ENCODE measurements around the gene TKT.

The TKT gene

DNA sequence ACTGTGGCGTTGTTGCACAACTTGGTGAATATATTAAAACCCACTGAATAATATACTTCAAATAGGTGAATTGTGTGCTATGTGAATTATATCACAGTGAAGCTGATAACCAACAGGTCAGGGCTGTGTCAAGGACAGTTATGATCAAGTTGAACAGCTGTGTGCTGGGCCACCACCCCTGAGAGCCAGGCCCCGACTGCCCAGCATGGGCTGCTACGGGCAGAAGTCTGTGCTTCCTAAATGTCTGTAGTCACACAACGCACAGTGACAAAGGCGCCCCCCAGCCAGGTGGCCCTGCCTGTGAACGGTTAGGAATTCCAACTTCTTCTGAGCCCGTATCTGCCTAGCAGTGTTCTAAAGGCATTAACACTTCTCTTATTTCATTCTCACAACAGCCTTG is 32.8 kb downstream of the TKT start:
- no peak for DNase-seq

DNA sequence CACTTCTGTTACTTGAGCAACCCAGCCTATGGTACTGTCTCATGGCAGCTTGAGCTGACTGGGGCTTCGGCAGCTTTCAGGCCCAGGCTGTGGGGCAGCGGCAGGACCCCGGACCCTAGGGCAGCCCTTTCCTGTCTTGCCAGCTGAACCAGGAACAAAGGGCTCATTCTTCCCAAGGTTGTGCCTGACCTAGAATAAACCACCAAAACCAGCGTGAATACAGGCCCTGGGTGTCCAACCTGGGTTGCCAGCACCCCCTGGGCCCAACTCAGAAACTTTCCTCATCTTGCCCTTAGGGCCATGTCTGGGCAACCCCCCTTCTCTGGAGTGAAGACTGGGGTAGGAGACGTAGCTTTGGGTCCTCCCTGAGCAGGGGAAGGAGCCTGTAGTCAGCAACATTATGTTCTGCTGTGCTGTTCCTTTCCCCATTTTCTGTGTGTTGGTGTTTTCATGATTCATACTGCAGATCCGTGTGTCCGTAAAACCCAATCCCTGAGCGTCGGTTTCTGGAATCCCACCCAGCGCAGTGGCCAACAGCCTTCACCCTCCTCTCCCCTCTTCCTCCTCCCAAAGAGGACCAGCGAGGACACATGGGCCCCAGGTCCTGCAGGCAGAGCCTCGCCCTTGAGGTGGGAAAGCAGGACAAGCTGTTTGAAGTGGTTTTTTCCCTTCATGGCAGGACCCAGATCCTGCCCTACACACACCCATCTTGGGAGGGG is 33.5 kb downstream of the TKT start:
- DNase-seq: no peak

DNA sequence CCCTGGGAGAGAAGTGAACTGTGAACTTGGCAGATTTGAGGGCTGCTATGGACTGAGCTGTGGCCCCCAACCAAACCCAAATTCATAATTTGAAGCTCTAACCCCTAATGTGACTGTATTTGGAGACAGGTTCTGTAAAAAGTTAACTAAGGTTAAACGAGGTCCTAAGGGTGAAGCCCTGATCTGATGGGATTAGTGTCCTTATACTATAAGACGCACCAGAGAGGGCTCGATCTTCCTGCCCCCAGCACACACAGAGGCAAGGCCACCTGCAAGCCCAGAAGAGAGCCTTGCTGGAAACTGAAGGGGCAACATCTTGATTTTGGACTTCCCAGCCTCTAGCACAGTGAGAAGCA is 34.0 kb downstream of the TKT start:
- no peak for DNase-seq

DNA sequence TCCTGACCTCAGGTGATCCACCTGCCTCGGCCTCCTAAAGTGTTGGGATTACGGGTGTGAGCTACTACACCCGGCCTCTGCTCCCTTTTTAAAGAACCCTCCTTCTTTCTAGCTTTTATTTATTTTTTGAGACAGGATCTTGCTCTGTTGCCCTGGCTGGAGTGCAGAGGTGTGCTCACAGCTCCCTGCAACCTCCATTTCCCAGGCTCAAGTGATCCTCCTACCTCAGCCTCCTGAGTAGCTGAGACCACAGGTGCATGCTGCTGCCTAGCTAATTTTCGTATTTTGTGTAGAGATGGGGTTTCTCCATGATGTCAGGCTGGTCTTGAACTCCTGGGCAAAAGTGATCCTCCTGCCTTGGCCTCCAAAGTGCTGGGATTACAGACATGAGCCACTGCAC is 34.5 kb downstream of the TKT start:
- DNase-seq: no peak

DNA sequence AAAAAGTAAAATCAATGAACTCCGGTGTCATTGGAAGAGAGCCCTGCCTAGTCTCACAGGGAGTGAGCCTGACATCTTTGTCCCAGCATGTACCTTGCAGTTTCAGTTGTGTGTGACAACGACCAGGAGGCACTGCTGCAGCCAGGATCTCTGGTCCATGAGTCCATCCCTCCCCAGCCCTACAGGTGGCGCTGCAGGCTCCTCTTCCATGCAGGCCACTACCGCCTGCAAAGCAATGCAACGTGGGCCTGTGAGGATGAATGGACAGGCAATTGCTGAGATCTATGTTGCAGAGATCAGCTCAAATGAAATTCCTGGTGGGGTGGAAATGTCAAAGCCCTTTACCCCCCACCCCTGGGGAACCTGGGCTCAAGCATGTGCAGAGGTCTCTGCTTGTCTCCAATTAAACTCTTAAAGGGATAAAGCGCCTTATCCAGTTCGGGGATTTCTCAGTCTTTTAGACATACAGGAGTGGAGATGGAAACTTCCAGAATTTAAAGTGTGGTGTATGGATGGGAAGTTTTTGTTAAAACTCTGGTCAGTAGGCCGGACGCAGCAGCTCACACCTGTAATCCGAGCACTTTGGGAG is 35.8 kb downstream of the TKT start:
- DNase-seq: peak; percentile 44

DNA sequence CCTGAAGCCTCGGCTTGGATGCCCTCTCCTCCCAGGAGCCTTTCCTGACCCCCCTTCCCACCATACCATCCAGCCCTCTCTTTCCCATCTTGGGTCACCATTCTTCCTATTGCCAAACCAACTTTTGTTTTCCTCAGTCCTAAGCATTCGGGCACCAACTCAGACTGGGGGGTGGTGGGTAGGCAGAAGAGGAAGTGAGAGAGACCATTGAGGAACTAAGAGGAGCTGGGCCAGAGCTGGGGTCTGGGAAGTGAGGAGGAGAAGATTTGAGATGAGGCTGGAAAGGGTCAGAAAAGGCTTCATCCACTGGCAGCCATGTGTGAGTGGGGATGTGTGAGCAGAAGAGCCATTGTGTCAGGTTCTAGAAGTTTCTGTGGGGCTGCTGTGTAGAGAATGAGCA is 37.7 kb downstream of the TKT start:
- DNase-seq: no peak

DNA sequence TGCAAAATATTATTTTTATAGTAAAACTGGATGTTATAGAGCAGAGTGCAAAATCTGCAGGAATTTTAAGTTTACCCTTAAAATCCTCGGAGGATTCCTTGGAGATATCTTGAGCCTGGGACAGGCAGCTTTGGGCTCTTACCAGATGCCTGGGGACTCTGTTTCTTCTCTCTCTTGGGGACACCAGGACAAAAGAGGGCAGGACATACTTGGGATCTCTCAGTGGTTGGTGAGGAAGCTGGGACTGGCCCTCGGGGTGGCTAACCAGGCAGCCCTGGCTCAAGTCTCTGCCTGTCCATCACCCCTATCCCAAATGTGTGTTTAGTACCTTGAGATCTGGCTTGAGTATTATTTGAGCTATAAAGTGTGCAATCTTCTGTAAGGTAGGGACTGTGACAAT is 38.6 kb downstream of the TKT start:
- no peak for DNase-seq

DNA sequence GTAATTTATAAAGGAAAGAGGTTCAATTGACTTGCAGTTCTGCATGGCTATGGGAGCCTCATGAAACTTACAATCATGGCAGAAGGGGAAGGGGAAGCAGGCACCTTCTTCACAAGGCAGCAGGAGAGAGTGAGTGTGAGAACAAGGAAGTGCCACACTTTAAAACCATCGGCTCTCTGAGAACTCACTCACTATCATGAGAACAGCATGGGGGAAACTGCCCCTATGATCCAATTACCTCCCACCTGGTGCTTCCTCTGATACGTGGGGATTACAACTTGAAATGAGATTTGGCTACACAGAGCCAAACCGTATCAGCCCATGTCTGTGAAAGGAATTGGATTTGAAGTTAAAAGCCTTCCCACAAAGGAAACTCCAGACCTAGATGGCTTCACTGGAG is 39.1 kb downstream of the TKT start:
- no peak for DNase-seq

DNA sequence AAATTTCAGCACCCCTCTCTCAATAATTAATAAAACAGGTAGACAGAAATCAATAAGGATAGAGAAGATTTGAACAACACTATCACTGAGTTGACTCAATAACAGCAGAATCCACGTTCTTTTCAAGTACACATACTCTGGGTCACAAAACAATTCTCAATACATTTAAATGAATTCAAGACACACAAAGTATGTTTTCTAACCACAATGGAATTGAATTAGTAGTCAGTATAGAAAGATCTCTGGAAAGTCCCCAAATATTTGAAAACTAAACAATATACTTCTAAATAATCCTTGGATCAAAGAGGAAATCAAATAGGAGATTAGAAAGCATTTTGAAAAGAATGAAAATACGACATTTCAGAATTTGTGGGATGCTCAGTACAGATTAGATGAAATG is 40.0 kb downstream of the TKT start:
- DNase-seq: no peak

DNA sequence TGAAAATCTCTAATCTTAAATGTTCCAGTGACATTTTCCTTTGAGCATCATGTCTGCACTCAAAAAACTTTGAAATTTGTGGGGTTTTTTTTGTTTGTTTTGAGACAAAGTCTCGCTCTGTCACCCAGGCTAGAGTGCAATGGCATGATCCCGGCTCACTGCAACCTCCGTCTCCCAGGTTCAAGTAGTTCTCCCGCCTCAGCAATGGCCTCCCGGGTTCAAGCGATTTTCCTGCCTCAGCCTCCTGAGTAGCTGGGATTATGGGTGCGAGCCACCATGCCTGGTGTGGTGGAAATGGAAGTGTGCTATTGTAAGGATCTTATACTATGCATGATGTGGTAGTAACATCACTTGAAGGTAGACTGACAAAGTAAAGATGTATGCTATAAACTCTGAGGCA is 42.5 kb downstream of the TKT start:
- DNase-seq: no peak

DNA sequence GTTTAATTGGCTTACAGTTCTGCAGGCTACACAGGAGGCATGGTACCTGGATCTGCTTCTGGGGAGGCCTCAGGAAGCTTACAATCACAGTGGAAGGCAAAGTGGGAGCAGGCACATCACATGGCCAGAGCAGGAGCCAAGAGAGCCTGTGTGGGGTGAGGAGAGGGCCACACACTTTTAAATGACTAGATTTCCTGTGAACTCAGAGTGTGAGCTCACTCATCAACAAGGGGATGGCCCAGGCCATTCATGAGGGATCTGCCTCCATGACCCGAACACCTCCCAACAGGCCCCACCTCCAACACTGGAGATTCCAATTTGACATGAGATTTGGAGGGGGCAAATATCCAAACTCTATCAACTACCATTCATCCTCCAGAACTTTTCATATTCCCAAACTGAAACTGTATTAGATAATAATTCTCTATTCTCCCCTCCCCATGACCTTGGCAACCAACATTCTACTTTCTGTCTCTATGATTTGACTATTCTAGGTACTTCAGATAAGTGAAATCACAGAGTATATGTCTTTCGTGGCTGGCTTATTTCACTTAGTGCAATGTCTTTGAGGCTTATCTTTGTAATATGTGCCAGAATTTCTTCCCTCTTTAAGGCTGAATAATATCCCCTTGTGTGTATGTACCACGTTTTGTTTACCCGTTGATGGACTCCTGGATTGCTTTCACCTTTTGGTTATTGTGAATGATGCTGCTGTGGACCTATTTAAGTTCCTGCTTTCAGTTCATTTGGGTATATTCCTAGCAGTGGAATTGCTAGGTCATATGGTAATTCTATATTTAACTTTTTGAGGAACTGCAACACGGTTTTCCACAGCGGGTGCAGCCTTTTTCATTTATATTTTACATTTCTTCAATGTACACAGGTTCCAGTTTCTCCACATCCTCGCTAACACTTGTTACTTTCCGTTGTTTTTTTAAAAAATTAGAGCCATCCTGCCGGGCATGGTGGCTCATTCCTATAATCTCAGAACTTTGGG is 43.8 kb downstream of the TKT start:
- no peak for DNase-seq

DNA sequence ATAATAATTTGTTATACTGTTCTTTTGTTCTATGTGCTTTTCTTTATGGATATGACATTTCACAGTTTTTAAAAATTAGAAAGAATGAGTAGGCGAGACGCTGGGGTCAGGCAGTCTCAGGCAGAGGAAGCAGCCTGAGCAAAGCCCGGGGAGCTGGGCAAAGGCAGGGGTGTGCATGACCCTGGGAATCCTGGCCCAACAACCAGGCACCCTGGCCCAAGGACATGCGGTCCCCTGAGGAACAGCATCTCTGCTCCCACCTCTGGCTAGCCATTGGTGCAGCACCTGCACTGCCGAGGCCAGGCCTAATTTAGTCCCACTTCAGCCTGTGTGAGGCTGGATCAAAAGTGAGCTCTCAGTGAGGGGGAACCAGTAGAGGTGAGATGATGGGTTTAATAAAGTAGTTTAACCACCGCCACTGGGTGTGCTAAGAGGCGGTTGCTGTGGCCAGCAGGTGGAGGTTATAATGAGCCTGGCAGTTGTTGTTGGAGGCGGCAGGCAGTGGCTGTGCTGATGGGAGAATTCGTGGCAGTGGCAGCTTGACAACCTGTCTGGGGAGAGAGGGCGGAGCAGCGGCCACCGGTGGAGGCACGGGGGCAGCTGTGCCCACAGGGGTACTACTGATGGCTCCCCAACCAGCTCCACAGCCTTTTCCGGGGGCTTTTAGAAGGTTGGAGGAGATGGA is 53.3 kb downstream of the TKT start:
- no peak for DNase-seq

DNA sequence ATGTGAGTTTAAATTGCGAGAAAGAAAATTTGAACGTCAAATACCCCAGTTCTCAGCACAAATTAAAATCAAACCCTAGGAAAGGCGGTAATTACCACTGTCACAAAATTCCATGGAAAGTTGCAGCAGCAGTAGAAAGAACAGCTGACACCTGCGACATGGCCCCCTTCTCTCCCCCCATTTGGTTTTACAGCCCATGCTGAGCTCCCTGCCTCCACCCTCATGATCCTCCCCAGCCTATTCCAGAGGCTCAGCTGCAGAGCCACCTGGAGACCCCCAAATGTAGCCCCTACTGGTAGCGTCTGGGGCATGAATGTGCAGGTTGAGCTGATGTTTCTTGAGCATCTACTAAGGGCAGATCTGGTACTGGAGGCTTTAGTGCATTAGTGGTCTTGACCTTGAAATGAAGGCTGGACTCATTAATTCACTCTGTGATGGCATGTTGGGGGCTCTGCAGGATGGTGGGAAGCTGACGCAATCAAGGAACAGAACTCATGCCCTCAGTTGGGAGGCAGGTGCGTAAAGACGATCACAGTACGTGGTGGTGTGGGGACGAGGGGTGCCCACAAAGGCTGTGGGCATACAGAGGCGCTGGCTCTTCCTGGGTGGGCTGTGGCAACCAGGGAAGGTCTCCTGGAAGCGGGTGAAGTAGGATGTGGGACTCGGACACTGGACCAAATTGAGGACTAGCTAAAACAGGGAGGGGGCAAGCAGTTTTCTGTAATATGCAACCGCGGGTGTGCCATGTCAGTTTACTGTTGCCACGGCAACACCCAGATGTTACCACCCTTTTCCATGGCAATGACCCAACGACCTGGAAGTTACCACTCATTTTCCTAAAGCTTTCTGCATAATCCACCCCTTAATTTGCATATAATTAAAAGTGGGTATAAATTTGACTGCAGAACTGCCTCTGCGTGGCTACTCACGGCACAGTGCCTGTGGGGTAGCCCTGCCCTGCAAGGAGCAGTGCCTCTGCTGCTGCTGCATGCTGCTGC is 55.0 kb downstream of the TKT start:
- no peak for DNase-seq

DNA sequence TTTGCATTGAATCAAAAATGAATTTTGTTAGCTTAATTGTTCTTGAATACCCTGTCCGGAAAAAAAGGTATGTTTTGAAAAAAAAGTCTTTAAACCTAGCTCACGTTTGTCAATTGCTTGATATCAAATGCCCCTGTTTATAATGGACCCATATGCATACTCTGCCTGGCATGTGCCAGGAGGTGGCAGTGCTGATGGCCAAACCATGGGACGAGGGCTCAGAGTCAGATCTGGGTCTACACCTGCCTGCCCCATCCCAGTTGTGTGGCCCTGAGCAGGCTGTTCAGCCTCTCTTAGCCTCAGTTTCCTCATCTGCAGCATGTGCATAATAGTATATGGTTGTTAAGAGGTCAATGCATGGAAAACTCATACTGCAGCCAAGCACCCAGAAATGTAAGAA is 56.0 kb downstream of the TKT start:
- no peak for DNase-seq

DNA sequence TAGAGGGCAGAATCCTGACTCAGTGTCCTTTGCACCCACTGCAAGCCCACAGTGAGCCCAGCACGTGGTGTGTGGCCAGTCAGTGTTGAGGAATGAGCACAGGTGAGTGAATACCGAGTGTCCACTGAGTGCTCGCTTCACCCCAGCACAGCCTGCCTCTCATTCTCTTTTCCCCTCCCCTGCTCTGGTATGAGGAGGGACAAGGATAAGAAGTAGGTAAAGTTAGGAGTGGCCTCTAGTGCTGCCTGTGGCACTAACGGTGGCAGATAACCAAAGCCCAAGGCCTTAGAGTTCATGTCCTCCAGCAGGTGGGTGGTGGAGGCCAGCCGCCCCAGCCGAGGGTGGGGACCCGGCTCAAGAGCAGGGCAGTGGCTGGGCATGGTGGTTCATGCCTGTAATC is 56.8 kb downstream of the TKT start:
- no peak for DNase-seq

DNA sequence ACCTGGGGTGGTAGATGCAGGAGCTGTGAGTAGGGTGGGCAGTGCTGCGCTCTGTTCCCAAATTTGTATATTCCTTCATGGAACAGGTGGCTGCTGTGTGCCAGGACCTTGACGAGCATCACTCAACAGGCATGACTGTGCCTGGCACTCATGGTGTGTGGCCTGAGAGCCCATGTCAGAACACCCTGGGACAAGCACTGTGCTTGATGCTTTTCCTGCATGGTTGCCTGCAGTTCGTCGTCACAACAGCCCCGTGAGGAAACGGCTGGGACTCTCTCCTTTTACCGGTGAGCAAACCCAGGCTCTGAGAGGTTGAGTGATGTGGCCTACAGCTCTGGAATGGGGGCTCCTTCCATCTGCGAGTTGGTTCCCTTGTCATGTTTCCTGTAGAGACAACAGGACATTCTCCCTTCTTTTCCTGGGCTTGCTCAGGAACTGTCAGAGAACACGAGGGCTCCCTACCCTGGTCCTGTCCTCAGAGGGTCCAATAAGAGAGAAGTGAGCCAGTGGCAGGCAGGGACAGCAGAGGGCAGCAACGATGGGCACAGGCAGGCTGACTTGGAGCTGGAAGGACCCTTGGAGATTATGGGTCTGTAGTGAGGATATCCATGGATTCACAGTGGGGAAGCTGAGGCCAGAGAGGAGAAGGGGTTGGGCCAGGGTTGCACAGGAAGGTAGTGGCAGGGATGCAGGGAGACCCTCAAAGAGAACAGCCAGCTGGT is 57.4 kb downstream of the TKT start:
- no peak for DNase-seq

DNA sequence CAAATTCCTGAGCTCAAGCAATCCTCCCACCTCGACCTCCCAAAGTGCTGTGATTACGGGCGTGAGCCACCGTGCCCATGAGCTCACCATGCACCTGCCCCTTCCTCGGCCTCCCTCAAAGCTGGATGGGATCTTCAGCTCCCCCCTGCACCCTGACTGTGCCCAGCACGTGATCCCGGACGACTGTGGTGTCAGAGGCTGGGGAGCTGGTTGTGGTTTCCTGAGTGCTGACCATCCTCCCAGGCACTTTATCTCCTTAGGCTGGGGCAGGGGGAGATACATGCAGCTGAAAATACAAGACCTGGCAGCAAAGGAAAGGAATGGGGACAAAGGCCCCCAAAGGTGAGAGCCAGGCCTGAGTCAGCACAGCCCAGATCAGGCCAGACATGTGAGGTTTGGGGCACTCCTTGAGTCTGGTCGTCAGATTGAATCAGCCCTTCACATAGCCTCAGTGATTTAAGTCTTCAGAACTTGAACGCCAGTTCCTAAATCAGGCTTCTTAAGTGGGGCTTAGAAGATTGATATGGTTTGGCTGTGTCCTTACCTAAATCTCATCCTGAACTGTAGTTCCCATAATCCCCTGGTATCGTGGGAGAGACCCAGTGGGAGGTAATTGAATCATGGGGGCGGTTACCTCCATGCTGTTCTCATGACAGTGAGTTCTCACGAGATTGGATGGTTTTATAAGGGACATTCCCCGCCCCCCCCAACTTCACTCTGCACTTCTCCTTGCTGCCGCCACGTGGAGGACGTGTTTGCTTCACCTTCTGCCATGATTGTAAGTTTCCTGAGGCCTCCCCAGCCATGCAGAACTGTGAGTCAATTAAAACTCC is 59.0 kb downstream of the TKT start:
- DNase-seq: no peak

DNA sequence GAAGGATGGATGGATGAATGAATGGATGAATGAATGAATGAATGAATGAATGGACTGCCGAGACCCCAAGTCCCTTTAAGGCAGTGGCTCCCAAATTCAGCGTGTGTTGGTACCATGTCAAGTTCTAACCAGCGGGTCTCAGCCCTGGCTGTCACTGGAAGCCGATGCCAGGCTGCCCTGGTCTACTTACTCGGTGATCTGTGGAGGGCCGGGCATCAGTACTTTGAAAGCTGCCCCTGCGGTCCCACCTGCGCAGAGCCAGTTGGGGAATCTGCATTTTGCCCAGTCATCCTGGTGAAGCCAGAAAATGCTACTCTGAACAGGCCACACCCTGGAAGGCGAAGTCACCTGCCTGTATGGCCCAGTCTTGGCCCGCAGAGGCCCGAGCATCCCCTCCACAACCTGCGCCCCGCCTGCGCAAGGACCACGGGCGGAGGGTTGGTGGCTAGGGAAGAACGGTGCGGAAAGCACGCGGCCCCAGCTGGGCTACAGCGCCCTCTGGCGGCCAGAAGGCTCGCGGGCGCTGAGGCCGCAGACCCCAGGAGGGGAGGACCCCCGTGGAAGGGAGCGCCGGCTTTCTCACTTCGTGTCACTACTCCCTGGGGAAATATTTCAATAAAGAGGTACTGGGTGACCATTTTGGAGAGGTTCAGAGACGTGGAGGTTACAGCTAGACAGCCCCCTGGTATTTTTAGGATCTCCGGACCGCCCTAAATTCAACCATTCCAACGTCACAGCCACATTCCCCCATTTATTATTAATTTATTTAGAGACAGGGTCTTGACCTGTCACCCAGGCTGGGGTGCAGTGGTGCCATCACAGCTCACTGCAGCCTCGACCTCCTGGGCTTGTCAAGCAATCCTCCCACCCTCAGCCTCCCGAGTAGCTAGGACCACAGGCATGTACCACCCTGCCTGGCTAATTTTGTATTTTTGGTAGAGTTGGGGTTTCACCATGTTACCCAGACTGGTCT is 59.9 kb downstream of the TKT start:
- peak; percentile 20 for DNase-seq

DNA sequence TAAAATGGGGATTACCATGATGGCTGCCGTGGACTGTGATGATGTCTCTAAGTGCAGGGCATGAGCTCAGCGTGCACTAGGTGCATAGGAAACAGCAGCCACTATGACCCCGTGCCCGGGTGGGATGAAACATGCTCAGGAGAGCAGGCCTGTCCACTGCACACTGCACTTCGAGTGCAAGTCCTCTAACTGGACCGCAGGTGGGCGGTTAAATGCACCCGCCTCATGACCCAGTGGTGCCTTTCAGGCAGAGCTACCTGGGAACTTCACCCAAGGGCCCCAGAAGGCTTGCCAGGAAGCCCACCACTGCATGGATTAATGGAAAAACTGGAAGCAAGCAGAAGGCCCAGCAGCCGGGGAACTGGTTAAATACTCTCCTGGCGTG is 60.8 kb downstream of the TKT start:
- no peak for DNase-seq

Data from NK-92 treated with Interleukin-12 subunit alpha and Interleukin-12 subunit beta, amount 100 ng/mL, for 24 hours (cell line).